ENCODE results near the gene NAPG.

NAPG gene

GRCh38 chr18:10525697-10526560, at the start of gene NAPG:
Gene NAPG, plus strand, starts transcription at chr18:10526027. Its CDS starts 76 bp downstream, at chr18:10526103.
- no peak within 1 kb of the TSS for H3K4me3 ChIP-seq (IDR thresholded peaks at IDR 0.05; ENCODE audit: insufficient read depth, low read depth, low read length)
- H3K27me3 ChIP-seq (ENCODE audit: insufficient read depth, low read depth) = no peaks in the 10 kb centered on the region
- H3K27ac ChIP-seq = peak within 1 kb of the TSS; percentile 43; the same call in 1 of the 2 replicates
- no peaks in the 10 kb centered on the region for H4K20me1 ChIP-seq (ENCODE audit: insufficient read depth)
- no peak for TF ChIP-seq CTCF (conservative IDR thresholded peaks at IDR 0.05; ENCODE audit: low read depth, low read length)
- H3K9ac ChIP-seq = peak within 1 kb of the TSS; percentile 49; the same call in 1 of the 2 replicates
- peak within 1 kb of the TSS; percentile 85 for H3K4me2 ChIP-seq
- peak within 1 kb of the TSS; percentile 69 for H2AFZ ChIP-seq (ENCODE audit: low read depth)
- H3K79me2 ChIP-seq (ENCODE audit: insufficient read depth, low read depth) = peaks cover 48% of the 10 kb centered on the region
- no peaks in the 10 kb centered on the region for H3K36me3 ChIP-seq (ENCODE audit: insufficient read depth)
- H3K4me1 ChIP-seq (ENCODE audit: low read depth, poor library complexity, severe bottlenecking) = peaks cover 43% of the 10 kb centered on the region

- H3K4me1 ChIP-seq (ENCODE audit: low read depth, poor library complexity, severe bottlenecking) = no peaks in the 10 kb centered on the region
- no peak overlapping the region for H3K27ac ChIP-seq
- H4K20me1 ChIP-seq (ENCODE audit: insufficient read depth) = no peaks in the 10 kb centered on the region
- no peaks in the 10 kb centered on the region for H3K79me2 ChIP-seq (ENCODE audit: insufficient read depth, low read depth)
- no peak overlapping the region for H3K9ac ChIP-seq
- no peak overlapping the region for H3K4me3 ChIP-seq (IDR thresholded peaks at IDR 0.05; ENCODE audit: insufficient read depth, low read depth, low read length)
- no peaks in the 10 kb centered on the region for H3K36me3 ChIP-seq (ENCODE audit: insufficient read depth)
- no peak overlapping the region for H2AFZ ChIP-seq (ENCODE audit: low read depth)
- no peak for TF ChIP-seq CTCF (conservative IDR thresholded peaks at IDR 0.05; ENCODE audit: low read depth, low read length)
- H3K27me3 ChIP-seq (ENCODE audit: insufficient read depth, low read depth) = no peaks in the 10 kb centered on the region
- no peak overlapping the region for H3K4me2 ChIP-seq
Measured at GRCh38 chr18:10476338-10476791, 49.5 kb upstream of the NAPG start.

GRCh38 chr18:10477121-10477862, 48.5 kb upstream of the NAPG start:
- Histone ChIP-seq H3K79me2 (ENCODE audit: insufficient read depth, low read depth) (no peaks in the 10 kb centered on the region), H3K4me2 (no peak overlapping the region), H3K4me1 (ENCODE audit: low read depth, poor library complexity, severe bottlenecking) (no peaks in the 10 kb centered on the region), H3K27ac (no peak overlapping the region), H3K4me3 (IDR thresholded peaks at IDR 0.05; ENCODE audit: insufficient read depth, low read depth, low read length) (no peak overlapping the region), H3K9ac (no peak overlapping the region), H3K27me3 (ENCODE audit: insufficient read depth, low read depth) (no peaks in the 10 kb centered on the region), H2AFZ (ENCODE audit: low read depth) (no peak overlapping the region), H4K20me1 (ENCODE audit: insufficient read depth) (no peaks in the 10 kb centered on the region), H3K36me3 (ENCODE audit: insufficient read depth) (no peaks in the 10 kb centered on the region)
- TF ChIP-seq CTCF (conservative IDR thresholded peaks at IDR 0.05; ENCODE audit: low read depth, low read length) = no peak

- H3K27me3 ChIP-seq (ENCODE audit: insufficient read depth, low read depth) = no peaks in the 10 kb centered on the region
- no peaks in the 10 kb centered on the region for H3K36me3 ChIP-seq (ENCODE audit: insufficient read depth)
- H3K4me3 ChIP-seq (IDR thresholded peaks at IDR 0.05; ENCODE audit: insufficient read depth, low read depth, low read length) = no peak overlapping the region
- H3K79me2 ChIP-seq (ENCODE audit: insufficient read depth, low read depth) = no peaks in the 10 kb centered on the region
- TF ChIP-seq CTCF (conservative IDR thresholded peaks at IDR 0.05; ENCODE audit: low read depth, low read length) = no peak
- H3K4me2 ChIP-seq = no peak overlapping the region
- no peaks in the 10 kb centered on the region for H3K4me1 ChIP-seq (ENCODE audit: low read depth, poor library complexity, severe bottlenecking)
- H2AFZ ChIP-seq (ENCODE audit: low read depth) = no peak overlapping the region
- H3K9ac ChIP-seq = no peak overlapping the region
- no peaks in the 10 kb centered on the region for H4K20me1 ChIP-seq (ENCODE audit: insufficient read depth)
- no peak overlapping the region for H3K27ac ChIP-seq
Measured at GRCh38 chr18:10477863-10478260, 48.0 kb upstream of the NAPG start.

Measured in KMS-11 (cell line).